ENCODE data around the gene GRID2.

- TF ChIP-seq RAD21 (conservative IDR thresholded peaks at IDR 0.05) (no peak), TAF1 (IDR thresholded peaks at IDR 0.05; ENCODE audit: low read depth) (no peak), REST (IDR thresholded peaks at IDR 0.05; ENCODE audit: borderline replicate concordance) (no peak), SMC3 (conservative IDR thresholded peaks at IDR 0.05; ENCODE audit: poor library complexity) (no peak), EP300 (conservative IDR thresholded peaks at IDR 0.05; ENCODE audit: poor library complexity, severe bottlenecking) (no peak)
- TF ChIP-seq, protein P1, sequence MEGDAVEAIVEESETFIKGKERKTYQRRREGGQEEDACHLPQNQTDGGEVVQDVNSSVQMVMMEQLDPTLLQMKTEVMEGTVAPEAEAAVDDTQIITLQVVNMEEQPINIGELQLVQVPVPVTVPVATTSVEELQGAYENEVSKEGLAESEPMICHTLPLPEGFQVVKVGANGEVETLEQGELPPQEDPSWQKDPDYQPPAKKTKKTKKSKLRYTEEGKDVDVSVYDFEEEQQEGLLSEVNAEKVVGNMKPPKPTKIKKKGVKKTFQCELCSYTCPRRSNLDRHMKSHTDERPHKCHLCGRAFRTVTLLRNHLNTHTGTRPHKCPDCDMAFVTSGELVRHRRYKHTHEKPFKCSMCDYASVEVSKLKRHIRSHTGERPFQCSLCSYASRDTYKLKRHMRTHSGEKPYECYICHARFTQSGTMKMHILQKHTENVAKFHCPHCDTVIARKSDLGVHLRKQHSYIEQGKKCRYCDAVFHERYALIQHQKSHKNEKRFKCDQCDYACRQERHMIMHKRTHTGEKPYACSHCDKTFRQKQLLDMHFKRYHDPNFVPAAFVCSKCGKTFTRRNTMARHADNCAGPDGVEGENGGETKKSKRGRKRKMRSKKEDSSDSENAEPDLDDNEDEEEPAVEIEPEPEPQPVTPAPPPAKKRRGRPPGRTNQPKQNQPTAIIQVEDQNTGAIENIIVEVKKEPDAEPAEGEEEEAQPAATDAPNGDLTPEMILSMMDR (IDR thresholded peaks at IDR 0.05; ENCODE audit: poor library complexity, severe bottlenecking) = no peak
Measured at GRCh38 chr4:93016350-93016749, 712.6 kb downstream of the GRID2 start.

Data from neural cell (in vitro differentiated cells).